SK-N-SH treated with all-trans-retinoic acid at 6 μM for 48 hours (cell line): ENCODE data around the gene C5orf34.

Experiments
- RARB ChIP-seq: fragments of 250-450 bp; sonication (Bioruptor Pico); IDR thresholded peaks from 2 replicates; pipeline ENCODE4 v1.8.0; 2021; ENCODE audit warnings: mild to moderate bottlenecking, moderate library complexity
- ZFP30 ChIP-seq: fragments of 450-650 bp; formaldehyde crosslinking; IDR thresholded peaks from 2 replicates; pipeline ENCODE4 v1.5.0; 2022; ENCODE audit warnings: mild to moderate bottlenecking, moderate library complexity
- ZNF8 ChIP-seq: fragments of 450-650 bp; formaldehyde crosslinking; IDR thresholded peaks from 2 replicates; pipeline ENCODE4 v1.5.0; 2020; ENCODE audit warnings: mild to moderate bottlenecking, moderate library complexity

DNA sequence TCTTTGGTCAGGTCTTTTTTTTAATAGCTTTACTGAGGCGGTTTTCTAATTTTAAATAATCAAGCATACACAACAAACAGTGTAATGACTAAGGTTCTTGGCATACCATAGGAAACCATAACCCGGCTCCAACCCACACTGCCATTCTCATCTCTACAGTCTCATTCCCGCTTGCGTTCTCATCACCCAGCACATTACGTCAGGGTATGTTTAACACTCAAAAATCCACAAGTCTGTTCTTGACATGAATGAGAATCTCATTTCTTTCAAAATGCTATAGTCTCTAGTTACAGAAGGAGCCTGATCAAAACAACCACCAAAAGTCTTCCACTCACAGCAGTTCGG, 505 bp downstream of the C5orf34 start:
- TF ChIP-seq ZFP30 (CRISPR knock-in tag) (no peak), RARB (CRISPR knock-in tag) (no peak), ZNF8 (CRISPR knock-in tag) (peak; percentile 83)
